Measurements from ENCODE around the gene SERINC1. TPM values are rescaled to one million over a fixed set of nuclear protein-coding genes. Genes with fewer than 3 reads are reported as not detected.

Gene SERINC1
- polyA plus RNA-seq, 2 of the 4 experiments (the other 2 are of a cell fraction): 71.6 to 112 TPM

DNA sequence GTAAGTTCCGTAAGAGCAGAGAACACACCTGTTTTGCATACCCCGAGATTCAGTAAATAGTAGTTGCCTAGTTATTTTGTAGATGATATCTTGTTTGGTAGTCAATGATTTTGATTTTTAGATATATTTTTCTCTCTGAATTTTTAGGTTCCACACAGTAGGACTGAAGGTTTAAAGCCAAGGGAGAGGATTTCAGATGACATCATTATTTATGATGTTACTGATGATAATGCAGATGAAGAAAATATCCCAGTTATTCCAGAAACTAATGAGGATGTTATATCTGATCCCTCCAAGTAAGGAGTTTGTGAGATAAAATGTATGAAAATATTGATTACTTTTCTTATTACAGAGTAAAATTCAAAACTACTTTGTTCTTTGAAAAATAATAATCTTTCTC, 49.6 kb downstream of the SERINC1 start:
- no peak overlapping the region for H3K4me2 ChIP-seq
- H3K4me3 ChIP-seq: no peak overlapping the region
- H3K27ac ChIP-seq: no peak overlapping the region
- DNase-seq (ENCODE audit: low read depth in 1 of 2, low spot score in 1 of 2) (no peak), FAIRE-seq (no peak), ATAC-seq (no peak)
- ChIA-PET CTCF (no interaction called here), POLR2A (no interaction called here)
- no peaks in the 10 kb centered on the region for H3K9me3 ChIP-seq
- TF ChIP-seq HOXB5 (CRISPR knock-in tag; IDR thresholded peaks at IDR 0.05): no peak
- no peak for TF ChIP-seq JUNB (IDR thresholded peaks at IDR 0.05)
- TF ChIP-seq SMC3 (IDR thresholded peaks at IDR 0.05): no peak
- no peak for TF ChIP-seq ZNF302 (CRISPR knock-in tag; IDR thresholded peaks at IDR 0.05)
- TF ChIP-seq MAFK (IDR thresholded peaks at IDR 0.05; ENCODE audit: partially characterized antibody): no peak
- TF ChIP-seq NPAS2 (CRISPR knock-in tag; IDR thresholded peaks at IDR 0.05; ENCODE audit: borderline replicate concordance): no peak
- TF ChIP-seq TFCP2L1 (CRISPR knock-in tag; IDR thresholded peaks at IDR 0.05): no peak
- no peaks in the 10 kb centered on the region for H3K4me1 ChIP-seq
- 98% methylated on average over 2 of the region's 2 CpGs for WGBS (ENCODE audit: missing lambda C conversion rate)

DNA sequence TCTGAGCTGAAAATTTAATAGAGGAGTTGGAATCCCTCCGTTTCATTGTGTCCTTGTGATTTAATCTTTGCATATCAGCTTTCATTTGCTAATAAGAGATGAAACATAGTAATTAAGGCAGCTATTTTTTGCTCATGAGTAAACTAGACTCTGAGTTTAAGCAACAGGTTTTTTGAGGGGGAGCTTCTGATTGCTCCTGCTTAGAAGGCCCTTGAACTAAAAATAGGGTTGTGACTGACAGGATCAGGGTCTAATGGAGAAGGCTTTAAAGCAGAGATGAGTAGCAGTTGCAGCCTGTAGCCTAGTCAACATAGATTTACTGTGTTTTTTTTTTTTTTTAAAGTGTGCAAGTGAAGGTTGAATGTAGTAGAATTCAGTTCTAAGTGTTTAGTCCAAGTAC, 54.8 kb downstream of the SERINC1 start:
- no peak for DNase-seq (ENCODE audit: low read depth in 1 of 2, low spot score in 1 of 2)
- WGBS (ENCODE audit: missing lambda C conversion rate): 86% methylated on average over 1 of the region's 1 CpG
- H3K4me2 ChIP-seq: no peak overlapping the region
- H3K9me3 ChIP-seq: no peaks in the 10 kb centered on the region
- CTCF ChIA-PET: interaction anchor here (0.6 to 1.1 kb wide), 2 partner anchors 58 to 72 kb away, joined by 3 to 4 read pairs; no protein-coding TSS in a partner anchor
- no peak overlapping the region for H3K27ac ChIP-seq
- no peak overlapping the region for H3K4me3 ChIP-seq
- TF ChIP-seq, protein P1, sequence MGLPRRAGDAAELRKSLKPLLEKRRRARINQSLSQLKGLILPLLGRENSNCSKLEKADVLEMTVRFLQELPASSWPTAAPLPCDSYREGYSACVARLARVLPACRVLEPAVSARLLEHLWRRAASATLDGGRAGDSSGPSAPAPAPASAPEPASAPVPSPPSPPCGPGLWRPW (IDR thresholded peaks at IDR 0.05): no peak
- TF ChIP-seq MAZ (IDR thresholded peaks at IDR 0.05; ENCODE audit: borderline replicate concordance, low read depth, low read length) (no peak), SREBF2 (IDR thresholded peaks at IDR 0.05) (no peak), KDM1A (IDR thresholded peaks at IDR 0.05; ENCODE audit: low read depth) (no peak), RCOR1 (IDR thresholded peaks at IDR 0.05; ENCODE audit: low read depth, low read length) (no peak), TFCP2L1 (CRISPR knock-in tag; IDR thresholded peaks at IDR 0.05) (no peak)
- no peak for FAIRE-seq
- POLR2A ChIA-PET: no interaction called here
- no peak for ATAC-seq
- no peaks in the 10 kb centered on the region for H3K4me1 ChIP-seq

DNA sequence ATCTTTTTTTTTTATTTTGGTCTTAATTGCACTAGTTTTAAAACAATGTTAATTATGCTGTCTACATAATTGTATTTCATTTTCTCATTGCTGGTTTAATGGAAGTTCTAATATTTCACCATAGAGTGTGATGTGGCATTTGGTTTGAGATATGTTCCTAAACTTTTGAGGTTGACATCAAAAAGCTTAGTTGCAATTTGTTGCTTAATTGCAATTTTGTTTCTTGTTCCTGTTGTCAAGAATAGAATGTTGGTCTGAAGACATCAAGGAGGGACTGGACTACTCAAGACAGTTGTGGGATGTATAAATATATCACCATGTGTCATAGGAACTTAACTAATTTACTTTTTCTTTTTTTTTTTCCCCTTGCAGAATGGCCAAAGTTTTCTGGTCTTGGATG, 59.6 kb downstream of the SERINC1 start:
- ChIA-PET POLR2A (no interaction called here), CTCF (no interaction called here)
- H3K4me1 ChIP-seq: no peaks in the 10 kb centered on the region
- TF ChIP-seq, protein P2, sequence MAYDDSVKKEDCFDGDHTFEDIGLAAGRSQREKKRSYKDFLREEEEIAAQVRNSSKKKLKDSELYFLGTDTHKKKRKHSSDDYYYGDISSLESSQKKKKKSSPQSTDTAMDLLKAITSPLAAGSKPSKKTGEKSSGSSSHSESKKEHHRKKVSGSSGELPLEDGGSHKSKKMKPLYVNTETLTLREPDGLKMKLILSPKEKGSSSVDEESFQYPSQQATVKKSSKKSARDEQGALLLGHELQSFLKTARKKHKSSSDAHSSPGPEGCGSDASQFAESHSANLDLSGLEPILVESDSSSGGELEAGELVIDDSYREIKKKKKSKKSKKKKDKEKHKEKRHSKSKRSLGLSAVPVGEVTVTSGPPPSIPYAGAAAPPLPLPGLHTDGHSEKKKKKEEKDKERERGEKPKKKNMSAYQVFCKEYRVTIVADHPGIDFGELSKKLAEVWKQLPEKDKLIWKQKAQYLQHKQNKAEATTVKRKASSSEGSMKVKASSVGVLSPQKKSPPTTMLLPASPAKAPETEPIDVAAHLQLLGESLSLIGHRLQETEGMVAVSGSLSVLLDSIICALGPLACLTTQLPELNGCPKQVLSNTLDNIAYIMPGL (CRISPR knock-in tag; IDR thresholded peaks at IDR 0.05; ENCODE audit: borderline replicate concordance): no peak
- no peak for ATAC-seq
- H3K27ac ChIP-seq: no peak overlapping the region
- H3K4me3 ChIP-seq: no peak overlapping the region
- H3K4me2 ChIP-seq: no peak overlapping the region
- no peak for FAIRE-seq
- no peak for DNase-seq (ENCODE audit: low read depth in 1 of 2, low spot score in 1 of 2)
- H3K9me3 ChIP-seq: no peaks in the 10 kb centered on the region

DNA sequence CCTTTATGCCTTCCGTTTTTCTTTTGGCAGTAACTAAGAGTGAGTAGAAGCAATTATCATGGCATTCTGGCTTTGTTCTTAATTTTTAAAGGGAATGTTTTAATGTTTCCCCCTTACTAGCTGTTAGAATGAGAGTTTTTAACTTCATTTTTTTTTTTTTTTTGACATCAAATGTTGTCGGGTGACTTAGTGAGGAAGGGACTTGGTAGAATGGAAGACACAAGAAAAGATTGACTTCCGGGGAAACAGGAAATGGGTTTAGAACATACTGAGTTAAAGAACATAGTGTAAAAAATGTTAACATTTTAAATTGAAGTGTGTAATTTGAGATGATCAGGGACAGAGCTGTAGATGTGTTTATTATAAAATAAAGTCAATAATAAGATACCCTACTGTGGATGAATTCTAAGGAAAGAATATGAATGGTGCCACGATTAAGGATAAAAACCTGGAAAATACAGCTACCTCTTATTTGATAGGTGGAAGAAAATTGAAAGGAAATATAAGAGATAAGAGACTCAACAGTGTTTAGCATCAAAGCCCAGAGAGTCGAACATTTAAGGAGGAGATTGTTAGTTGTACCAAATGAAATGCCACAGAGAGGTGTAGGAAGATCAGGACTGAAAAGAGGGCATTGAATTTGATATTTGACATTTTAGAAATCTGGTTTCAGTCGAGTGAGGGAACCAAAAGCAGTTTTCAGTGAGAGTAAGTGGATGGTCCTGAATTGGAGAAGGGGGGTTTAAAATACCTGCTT, 62.7 kb downstream of the SERINC1 start:
- CTCF ChIA-PET: no interaction called here
- 86% methylated on average over 6 of the region's 6 CpGs for WGBS (ENCODE audit: missing lambda C conversion rate)
- FAIRE-seq (no peak), ATAC-seq (no peak), DNase-seq (ENCODE audit: low read depth in 1 of 2, low spot score in 1 of 2) (no peak)
- H3K27ac ChIP-seq: no peak overlapping the region
- TF ChIP-seq ZNF302 (CRISPR knock-in tag; IDR thresholded peaks at IDR 0.05) (no peak), POLR2A (IDR thresholded peaks at IDR 0.05; ENCODE audit: low read length) (no peak), RAD21 (conservative IDR thresholded peaks at IDR 0.05 in 1 of 2, IDR thresholded peaks at IDR 0.05 in 1 of 2) (no peak), HOXB13 (CRISPR knock-in tag; IDR thresholded peaks at IDR 0.05; ENCODE audit: low read depth) (no peak), RNF2 (IDR thresholded peaks at IDR 0.05; ENCODE audit: borderline replicate concordance, low read depth) (no peak), RCOR1 (IDR thresholded peaks at IDR 0.05; ENCODE audit: low read depth, low read length) (no peak), KDM5A (IDR thresholded peaks at IDR 0.05) (no peak), RFX5 (IDR thresholded peaks at IDR 0.05) (no peak), HOXB5 (CRISPR knock-in tag; IDR thresholded peaks at IDR 0.05) (no peak), GATA3 (IDR thresholded peaks at IDR 0.05; ENCODE audit: borderline replicate concordance) (no peak), NFE2L2 (conservative IDR thresholded peaks at IDR 0.05; ENCODE audit: low read length) (no peak), HEYL (CRISPR knock-in tag; IDR thresholded peaks at IDR 0.05) (no peak), TP53 (CRISPR knock-in tag; IDR thresholded peaks at IDR 0.05) (no peak)
- TF ChIP-seq, protein P3, sequence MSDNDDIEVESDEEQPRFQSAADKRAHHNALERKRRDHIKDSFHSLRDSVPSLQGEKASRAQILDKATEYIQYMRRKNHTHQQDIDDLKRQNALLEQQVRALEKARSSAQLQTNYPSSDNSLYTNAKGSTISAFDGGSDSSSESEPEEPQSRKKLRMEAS (IDR thresholded peaks at IDR 0.05): no peak
- TF ChIP-seq, protein P4, sequence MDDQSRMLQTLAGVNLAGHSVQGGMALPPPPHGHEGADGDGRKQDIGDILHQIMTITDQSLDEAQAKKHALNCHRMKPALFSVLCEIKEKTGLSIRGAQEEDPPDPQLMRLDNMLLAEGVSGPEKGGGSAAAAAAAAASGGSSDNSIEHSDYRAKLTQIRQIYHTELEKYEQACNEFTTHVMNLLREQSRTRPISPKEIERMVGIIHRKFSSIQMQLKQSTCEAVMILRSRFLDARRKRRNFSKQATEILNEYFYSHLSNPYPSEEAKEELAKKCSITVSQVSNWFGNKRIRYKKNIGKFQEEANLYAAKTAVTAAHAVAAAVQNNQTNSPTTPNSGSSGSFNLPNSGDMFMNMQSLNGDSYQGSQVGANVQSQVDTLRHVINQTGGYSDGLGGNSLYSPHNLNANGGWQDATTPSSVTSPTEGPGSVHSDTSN (IDR thresholded peaks at IDR 0.05): no peak
- TF ChIP-seq, protein P5, sequence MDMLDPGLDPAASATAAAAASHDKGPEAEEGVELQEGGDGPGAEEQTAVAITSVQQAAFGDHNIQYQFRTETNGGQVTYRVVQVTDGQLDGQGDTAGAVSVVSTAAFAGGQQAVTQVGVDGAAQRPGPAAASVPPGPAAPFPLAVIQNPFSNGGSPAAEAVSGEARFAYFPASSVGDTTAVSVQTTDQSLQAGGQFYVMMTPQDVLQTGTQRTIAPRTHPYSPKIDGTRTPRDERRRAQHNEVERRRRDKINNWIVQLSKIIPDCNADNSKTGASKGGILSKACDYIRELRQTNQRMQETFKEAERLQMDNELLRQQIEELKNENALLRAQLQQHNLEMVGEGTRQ (IDR thresholded peaks at IDR 0.05): no peak
- H3K4me3 ChIP-seq: no peak overlapping the region
- H3K4me2 ChIP-seq: no peak overlapping the region
- no peaks in the 10 kb centered on the region for H3K9me3 ChIP-seq
- POLR2A ChIA-PET: interaction anchor here (0.7 kb wide), 1 partner anchor 9 kb away, joined by 3 read pairs; the partner anchor contains the start of gene HSF2
- no peaks in the 10 kb centered on the region for H3K4me1 ChIP-seq
